ENCODE data around the gene AOC3.
"Not testable (repeated sequence)": the region's sequence is repeated elsewhere in the genome, so short reads cannot be mapped to it uniquely, and the experiment has no call there.

The AOC3 gene

DNA sequence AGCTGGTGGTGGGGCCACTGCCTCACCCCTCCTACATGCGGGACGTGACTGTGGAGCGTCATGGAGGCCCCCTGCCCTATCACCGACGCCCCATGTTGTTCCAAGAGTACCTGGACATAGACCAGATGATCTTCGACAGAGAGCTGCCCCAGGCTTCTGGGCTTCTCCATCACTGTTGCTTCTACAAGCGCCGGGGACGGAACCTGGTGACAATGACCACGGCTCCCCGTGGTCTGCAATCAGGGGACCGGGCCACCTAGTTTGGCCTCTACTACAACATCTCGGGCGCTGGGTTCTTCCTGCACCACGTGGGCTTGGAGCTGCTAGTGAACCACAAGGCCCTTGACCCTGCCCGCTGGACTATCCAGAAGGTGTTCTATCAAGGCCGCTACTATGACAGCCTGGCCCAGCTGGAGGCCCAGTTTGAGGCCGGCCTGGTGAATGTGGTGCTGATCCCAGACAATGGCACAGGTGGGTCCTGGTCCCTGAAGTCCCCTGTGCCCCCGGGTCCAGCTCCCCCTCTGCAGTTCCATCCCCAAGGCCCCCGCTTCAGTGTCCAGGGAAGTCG lies 16.8 kb downstream of the AOC3 start:
- not testable (repeated sequence) for DNase-seq

DNA sequence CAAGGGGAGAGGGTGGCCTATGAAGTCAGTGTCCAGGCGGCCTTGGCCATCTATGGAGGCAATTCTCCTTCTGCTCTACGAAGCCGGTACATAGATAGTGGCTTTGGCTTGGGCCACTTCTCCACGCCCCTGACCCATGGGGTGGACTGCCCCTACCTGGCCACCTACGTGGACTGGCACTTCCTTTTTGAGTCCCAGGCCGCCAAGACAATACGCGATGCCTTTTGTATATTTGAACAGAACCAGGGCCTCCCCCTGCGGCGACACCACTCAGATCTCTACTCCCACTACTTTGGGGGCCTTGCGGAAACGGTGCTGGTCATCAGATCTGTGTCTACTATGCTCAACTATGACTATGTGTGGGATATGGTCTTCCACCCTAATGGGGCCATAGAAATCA lies 17.3 kb downstream of the AOC3 start:
- no peak for DNase-seq

DNA sequence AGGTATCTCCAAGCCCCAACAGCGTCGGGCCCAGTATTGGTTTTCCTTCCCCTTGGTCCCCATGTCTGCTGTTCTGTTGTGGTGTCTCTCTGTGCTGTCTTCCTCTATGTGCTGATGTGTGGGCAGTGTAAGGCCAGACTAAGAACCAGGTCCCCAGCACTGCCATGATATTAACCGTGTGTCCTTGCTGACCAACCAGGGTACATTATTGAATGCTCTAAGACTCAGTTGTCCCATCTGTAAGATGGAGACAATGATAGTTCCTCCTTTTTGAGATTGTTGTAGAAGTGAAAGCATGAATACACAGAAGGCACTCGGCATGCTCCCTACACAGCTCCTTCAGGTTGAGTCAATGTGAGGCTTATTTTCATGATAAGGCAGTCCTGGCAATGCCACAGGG lies 20.6 kb downstream of the AOC3 start:
- no peak for DNase-seq

DNA sequence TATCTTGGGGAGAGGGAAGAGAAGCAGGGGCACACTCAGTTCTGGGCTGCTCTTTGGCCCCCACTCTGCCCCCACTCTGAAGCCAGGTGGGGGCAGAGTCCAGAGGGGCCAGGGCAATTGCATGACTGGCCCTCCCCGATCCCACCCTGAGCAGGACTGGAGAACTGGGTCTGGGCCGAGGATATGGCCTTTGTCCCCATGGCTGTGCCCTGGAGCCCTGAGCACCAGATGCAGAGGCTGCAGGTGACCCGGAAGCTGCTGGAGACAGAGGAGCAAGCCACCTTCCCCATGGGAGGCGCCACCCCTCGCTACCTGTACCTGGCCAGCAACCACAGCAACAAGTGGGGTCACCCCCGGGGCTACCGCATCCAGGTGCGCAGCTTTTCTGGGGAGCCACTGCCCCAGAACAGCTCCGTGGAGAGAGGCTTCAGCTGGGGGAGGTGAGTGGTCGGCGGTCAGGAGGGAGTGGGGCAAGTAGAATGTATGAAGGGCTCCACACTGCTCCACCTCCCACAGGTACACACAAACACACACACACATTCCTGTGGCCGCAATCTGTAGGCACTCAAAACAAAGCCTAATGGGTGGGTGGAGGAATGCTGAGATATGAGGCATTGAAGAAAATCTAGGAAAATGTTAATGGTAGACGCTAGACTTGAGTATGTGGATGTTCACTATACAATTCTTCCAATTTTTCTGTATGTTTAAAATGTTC lies 21.4 kb downstream of the AOC3 start:
- no peak for DNase-seq

DNA sequence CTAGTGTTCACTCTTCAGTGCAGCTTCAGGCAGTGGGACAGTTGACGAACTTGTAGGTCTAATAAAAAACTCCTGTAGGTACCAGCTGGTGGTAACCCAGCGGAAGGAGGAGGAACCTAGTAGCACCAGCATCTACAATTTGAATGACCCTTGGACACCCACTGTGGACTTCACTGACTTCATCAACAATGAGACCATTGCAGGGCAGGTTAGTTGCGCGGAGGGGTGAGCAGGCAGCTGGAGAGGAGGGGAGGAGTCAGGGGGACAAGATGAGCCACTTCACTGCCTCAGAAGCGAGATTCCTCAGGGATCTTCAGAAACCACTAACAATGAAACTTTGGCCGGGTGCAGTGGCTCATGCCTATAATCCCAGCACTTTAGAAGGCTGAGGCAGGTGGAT lies 22.3 kb downstream of the AOC3 start:
- no peak for DNase-seq

DNA sequence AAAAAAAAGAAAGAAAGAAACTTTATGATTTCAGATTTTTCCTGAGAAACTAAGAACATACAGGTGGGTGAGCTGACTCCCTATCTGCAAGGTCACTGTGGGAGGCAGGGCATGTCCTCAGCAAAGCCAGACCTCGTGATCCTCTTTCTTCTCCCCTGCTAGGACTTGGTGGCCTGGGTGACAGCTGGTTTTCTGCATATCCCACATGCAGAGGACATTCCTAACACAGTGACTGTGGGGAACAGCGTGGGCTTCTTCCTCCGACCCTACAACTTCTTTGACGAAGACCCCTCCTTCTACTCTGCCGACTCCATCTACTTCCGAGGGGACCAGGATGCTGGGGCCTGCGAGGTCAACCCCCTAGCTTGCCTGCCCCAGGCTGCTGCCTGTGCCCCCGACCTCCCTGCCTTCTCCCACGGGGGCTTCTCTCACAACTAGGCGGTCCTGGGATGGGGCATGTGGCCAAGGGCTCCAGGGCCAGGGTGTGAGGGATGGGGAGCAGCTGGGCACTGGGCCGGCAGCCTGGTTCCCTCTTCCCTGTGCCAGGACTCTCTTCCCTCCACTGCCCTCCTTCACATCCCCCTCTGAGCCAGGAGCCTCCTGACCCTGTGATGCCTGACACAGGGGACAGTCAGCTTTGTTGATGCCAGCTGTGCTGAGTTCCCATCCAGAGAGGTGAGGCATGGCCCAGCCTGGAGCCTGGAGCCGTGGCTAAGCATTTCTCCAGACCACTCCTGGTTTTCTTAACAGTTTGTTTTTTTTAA lies 23.1 kb downstream of the AOC3 start:
- not testable (repeated sequence) for DNase-seq

DNA sequence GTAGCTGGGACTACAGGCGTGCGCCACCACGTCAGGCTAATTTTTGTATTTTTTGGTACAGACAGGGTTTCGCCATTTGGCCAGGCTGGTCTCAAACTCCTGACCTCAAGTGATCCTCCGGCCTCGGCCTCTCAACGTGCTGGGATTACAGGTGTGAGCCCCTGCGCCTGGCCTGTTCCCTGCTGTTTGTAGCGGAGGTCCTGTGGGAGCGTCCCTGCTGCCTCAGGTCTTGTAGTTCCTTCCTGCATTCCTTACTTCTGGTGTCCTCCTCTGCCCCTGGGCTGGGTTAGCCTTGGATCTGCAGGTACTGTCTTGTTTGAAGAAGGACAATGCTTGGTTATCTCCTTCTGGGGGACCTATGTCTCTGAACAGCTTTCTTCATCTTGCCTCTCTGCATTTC lies 26.0 kb downstream of the AOC3 start:
- no peak for DNase-seq

DNA sequence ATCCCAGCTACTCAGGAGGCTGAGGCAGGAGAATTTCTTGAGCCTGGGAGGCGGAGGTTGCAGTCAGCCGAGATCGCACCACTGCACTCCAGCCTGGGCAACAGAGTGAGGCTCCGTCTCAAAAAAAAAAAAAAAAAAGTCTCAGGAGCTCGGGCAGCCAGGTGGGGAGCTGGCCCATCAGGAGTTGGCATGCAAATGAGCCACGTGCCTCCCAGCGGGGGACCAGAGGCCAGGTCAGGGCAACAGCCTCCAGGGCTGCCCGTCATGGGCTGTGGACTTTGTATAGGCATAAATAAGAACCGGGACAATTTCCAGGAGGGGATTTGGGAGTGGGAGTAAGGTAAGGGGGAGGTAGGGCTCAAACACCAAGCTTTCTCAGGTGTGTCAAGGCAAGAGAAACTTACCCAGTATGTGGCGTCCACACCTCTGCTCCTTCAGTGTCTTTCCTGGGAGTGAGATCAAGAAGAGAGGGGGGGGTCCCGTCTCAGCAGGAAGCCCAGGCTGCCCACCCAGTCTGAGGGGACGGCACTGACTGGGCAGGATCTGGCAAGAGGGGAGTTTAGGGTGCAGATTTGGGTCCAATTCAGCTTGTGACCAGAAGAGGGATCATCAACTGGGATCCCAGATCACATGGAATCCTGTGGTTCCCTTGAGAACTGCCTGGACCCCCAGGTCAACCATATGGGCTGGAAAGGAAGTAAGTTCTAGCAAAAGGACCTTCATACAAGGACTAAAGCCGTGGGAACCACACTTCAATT lies 27.3 kb downstream of the AOC3 start:
- no peak for DNase-seq

DNA sequence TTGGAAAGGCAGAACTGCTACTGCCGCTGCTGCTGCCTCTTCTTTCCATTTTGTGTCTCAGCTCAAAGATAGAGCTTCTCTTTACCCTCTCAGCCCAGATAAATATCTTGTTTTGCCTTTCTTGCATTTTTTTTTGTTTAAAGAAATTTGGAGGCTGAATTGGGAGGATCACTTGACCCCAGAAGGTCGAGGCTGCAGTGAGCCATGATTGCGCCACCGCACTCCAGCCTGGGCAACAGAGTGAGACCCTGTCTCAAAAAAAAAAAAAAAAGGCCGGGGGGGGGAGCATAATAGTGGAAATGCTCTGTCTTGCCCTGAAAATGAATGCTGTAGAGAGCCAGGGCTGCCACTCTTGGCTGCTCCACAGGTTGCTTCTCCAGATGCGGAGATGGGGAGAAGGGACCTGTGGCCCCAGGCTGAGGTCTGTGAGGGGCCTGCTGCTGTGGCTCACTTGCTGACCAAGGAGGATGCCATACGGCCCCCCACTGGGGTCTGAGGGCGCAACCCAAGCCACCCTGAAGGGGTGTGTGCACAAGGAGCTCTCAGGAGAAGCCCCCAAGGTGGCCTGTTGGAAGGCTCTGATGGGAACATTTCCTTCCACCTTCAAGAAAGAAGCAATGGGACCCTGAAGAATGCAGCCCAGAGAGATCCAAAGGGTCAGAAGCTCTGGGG lies 28.1 kb downstream of the AOC3 start:
- no peak for DNase-seq

DNA sequence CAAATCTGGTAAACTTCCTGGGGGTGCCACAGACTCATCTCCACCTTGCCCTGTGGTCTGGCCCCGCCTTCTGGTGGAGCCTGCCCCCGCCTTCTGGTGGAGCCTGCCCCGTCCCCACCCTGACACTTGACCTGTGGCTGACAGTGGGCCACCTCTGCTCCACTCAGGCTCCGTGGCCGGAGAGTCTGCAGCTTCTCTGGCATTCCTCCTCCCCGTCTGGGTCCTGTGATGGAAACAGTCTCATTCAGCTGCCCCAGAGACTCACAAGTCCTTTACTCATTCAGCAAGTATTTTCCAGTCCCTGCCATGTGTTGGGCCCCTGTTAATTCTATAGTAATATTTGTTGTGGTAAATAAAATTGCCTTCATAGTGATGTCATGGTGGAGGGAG lies 28.6 kb downstream of the AOC3 start:
- no peak for DNase-seq

DNA sequence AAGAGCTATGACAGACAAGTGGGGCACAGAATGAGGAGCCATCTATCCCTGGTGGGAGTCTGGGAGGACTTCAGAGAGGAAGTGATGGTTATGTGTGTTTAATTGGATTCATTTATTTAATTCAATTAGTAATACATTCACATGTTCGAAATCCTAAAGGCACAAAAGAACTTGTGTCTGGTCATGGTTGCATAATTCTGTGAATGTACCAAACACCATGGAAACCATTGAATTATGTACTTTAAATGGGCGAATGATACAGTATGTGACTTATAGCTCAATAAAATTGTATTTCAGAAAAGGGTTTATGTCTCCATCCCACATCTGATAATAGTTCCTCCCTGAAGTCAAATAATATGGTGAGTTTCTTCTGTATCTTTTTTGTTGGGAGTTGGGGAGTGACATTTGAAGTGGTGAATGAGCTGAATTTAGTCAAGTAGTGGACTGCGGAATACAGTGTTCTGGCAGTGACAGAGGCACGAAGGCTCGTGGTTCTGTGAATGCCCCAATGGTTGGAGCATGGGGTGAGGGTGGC lies 29.8 kb downstream of the AOC3 start:
- no peak for DNase-seq

DNA sequence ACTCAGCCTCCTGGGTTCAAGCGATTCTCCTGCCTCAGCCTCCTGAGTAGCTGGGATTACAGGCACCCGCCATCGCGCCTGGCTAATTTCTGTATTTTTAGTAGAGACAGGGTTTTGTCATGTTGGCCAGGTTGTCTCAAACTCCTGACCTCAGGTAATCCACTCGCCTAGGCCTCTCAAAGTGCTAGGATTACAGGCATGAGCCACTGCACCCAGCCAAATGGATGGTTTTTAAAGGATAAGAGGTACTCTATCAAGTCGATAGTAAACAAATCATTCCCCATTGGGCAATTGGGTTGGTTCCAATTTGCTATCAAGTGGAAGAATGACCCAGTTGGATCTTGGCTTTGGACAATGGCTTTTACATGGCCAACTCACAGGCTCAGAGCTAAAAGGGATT lies 30.7 kb downstream of the AOC3 start:
- not testable (repeated sequence) for DNase-seq

DNA sequence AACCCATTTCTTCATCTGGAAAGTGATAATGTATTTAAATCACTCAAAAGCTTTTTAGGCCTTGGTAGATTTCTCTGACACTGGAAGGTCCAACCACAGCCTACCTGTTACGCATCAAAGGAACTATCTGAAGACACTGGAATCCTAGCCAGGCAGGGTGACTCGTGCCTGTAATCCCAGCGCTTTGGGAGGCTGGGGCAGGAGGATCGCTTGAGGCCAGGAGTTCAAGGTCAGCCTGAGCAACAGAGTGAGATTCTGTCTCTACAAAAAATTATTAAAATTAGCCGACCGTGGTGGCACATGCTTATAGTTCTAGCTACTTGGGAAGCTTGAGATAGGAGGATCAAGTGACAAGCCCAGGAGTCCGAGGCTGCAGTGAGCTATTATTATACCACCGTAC lies 31.2 kb downstream of the AOC3 start:
- DNase-seq: no peak

DNA sequence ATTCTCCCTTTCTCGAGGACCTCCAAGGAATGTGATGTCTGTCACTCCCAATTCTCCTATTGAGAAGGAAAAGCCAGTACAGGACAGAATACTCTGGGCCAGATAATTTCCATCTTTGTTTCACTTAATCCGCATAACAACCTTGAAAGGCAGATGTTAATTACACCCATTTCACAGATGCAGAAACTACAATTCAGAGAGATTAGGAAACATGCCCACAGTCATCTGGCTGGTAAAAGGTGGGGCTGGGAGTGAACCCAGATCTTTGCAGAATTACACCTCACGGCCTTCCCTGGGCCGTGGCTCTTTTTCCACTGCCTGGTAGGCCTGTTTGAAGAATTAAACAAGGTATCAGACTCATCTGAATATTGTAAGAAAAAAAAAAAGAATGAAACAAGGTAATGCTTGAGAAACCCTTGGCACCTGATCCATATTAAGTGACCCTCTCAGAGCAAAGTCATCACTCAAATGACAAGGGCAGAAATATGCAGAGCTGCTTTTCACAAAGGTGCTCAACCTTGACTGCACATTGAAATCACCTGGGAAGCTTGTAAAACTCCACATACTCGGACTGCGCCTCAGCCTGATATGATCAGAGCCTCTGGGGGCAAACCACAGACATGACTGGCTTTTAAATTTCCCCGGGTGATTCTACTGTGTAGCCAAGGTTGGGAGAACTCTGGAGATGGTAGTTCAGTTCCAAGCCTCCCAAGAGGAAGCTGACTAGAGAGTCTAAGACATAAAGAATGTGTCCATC lies 33.0 kb downstream of the AOC3 start:
- no peak for DNase-seq

DNA sequence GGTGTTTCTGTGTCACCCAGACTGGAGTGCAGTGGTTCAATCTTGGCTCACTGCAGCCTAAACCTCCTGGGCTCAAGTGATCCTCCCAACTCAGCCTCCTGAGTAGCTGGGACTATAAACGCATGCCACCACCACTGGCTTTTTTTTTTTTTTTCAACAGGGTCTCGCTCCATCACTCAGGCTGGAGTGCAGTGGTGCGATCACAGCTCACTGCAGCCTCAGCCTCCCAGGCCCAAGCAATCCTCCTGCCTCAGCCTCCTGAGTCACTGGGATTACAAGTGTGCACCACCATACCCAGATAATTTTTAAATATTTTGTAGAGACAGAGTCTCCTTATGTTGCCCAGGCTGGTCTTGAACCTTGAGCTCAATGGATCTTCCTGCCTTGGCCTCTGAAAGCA lies 34.8 kb downstream of the AOC3 start:
- not testable (repeated sequence) for DNase-seq

DNA sequence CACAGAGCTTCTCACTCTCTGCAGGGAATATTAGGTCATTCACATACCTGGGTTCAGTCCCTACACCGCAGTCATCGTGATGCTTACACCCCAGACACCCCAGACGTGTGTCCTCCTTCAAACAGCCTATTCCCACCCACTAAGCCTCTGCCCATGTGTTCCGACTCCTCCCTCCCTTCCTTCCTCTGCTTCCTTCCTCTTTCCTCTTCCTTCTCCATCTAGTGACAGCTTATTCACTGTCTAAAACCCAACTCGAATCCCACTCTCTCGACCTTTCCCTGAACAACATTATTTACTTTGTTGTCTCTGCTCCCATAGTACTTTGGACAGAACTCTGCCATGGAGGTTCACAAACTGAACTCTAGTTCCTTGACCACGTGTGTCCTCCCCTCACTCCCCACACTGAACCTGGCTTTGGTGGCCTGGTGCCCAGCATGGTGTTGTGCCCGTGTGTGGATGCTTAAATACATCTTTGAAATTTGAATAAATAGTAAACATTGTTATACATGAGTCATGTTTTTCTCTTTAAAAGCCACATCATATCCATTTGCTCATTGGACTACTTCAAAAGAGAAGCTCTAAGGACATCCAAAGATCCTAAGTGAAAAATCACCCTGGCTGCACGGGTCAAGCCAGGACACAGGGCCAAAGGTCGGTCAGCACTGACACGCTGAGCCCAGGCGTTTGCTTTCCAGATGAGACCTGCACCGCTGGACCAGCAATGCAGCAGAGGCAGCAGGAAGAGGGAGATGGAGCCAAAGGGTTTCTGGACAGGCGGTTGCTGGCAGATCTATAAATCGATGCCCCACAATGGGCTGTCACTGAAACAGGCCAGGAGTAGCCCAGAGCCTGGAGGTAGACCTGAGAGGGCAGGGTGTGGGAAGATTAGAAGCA lies 35.5 kb downstream of the AOC3 start:
- no peak for DNase-seq

DNA sequence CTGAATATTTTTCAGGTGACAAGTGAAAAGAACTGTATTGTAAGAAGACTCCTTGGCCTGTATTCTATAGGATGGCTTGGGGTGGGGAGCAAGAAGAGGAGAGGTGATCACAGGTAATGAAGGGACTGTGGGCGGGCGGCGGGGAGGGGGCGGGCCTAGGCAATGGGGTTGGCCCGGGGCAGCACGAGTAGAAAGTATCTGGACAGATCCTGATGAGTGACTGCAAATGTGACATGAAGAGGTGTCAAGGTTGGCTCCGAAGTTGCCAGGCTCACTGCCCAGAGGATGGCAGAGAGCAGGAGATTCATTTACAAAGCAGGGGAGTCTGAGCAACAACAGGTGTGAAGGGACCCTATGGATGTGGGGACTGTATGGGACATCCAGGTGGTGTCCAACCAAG lies 38.8 kb downstream of the AOC3 start:
- no peak for DNase-seq

DNA sequence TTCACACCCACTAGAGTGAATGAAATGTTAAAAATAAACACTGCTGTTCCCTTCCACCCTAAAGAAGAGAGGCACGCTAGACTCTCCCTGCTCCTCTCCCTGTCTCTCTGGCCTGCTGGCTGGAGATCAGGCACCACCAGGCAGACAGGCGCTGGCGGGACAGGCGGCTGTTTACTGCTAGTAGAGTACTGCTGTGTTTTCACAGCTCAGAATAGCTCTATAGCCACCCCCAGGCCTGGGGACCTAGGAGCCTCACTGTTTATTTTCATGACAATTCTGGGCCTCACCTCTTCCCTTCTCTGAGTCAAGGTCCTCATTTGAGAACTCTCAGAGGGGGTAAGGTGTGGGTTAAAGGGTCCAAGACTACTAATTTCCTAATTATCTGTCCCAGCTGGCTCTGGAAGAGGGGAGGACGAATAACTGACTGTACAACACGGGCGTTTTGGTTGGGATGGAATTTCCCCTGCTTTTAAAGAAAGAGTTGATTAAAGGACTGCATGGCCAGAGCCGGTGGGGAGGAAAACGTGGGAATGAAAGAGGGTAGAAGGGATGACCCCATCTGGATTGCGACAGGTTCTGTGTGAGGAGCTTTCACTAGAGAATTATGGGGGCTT lies 40.6 kb downstream of the AOC3 start:
- DNase-seq: no peak

DNA sequence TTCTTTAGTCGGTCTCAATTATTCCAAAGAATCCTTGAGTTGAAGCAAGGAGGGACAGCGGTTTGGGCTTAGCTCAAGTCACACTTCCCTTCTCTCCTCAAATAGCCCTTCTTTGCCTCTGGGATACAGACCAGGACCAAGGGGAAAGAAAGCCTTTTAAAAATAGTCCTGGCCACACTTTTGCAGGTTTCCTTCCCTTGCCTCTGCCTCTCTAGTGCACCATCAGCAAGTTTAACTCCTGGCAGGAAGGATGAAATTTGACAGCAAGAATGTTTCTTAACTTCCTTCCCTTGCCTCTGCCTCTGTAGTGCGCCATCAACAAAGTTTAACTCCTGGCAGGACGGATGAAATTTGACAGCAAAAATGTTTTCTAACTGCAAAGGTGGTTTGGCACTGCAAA lies 42.4 kb downstream of the AOC3 start:
- no peak for DNase-seq
